Endometrial microvascular endothelial cells (primary cell): Measurements from ENCODE around the gene NEDD4L. TPM values are rescaled to one million over a fixed set of nuclear protein-coding genes. Genes with fewer than 3 reads are reported as not detected.

Experiments
- in situ Hi-C: cut with HindIII; loops from 2 replicates; pipeline ENCODE4 v1.10.0; 2017; ENCODE audit warnings: low sequenced_read_pairs, low pct_unique_long_range_greater_than_20kb; ENCODE audit errors: inconsistent ontology term
- total RNA-seq: library from RNA; depleted of rRNA; stranded (reverse); fragments of >200 nt; gene quantifications from one replicate; pipeline ENCODE4 v1.2.3, GENCODE V29; 2015; ENCODE audit errors: inconsistent ontology term

The NEDD4L gene
- total RNA-seq, 1 donor from 2014 or later = 59.9 TPM

DNA sequence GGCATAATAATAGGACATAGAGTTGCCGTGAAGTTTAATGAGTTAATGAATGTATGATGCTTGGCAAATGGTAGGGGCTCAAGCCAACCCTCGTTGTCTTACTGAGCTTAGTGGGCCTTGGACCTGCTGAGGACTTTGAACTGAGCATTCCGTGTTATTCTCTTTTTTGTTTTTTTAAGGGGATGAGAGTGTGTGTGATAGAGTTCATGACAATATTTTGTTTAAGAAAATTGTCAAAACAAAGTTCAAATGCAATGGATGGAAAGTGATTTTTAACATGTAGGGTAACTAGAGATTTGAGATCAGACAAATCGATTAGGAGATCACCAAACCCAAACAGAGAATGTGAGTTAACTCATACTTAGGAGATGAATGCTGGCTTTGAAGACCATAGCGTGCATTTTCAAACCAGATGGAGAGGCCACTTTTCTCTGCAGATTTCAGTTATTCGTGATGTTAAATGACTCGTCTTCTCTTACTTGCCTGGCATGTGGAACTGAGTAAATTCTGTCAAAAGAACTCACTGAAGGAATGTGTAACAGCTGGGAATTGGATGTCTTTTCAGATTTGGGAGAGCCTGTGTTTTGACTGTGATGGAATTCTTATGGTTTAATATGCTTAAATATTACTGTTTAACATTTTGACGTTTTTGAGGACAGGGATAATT lies 88.7 kb downstream of the NEDD4L start:
- in situ Hi-C loops = no loop called here

DNA sequence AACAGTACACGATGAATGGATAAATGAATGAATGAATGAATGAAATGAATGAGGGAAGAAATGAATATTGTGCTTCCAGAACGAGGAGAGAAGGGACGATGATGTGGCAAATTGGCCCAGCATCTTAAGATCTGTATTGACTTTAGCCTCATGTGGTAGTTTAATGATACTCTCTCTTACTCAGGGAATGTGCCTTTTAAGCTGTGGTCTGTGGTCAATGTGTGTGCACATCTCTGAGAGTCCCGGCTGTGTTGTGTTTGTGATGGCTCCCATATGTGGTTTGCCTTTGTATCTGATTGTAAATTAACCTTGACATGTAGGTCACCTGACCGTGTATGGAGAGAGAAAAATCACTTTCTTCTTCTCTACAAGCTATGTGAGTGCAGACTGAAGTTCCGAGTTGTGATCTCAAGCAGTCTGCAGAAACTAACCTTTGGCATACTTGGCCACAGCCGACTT lies 91.2 kb downstream of the NEDD4L start:
- in situ Hi-C loops = no loop called here

DNA sequence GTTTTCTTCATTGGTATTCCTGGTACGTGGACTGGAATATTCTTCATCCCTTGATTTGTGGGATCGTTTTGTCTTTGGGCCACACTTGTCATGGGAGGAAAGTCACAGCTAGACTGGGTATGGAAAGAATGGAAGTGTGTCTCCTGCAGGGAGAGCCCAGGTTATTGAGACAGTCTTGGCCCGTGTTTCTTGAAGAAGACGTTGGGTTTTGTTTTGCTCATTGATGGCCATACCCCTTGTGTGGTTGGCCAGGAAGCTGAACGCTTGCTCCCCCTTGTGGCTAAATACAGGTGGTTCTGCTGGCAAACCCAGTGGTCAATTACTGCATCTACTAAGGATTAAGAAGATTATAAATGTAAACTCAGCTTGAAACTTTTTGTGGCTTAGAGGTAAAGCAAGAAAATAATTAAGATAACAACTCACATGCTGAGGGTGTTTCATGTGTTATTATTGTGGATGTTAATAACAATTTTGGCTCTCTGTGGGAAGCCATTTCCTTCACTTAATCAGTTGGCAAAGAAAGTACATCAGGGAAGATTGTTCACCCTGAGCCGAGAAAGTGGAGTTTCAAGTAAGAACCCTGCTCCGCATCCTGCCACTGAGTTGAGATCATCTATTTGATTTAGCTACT lies 91.8 kb downstream of the NEDD4L start:
- in situ Hi-C loops = no loop called here

DNA sequence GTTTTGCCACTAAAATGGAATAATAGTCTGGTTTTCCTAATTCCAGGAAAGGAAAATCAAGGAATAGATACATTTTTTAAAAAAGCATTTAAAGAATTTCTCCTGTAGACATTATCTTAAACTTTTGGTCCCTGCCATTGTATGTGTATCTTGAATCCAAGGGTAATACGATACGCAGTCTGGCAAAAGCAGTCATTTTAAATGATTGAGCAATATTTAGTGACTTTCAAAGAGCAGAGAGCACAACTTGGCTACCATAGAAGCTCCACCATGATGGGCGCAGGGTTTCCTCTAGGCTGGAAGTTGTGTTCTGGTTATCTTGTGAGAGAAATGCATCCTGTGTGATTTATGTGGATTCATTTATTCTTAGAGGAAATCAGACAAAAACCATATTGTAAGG lies 92.9 kb downstream of the NEDD4L start:
- in situ Hi-C loops = no loop called here

DNA sequence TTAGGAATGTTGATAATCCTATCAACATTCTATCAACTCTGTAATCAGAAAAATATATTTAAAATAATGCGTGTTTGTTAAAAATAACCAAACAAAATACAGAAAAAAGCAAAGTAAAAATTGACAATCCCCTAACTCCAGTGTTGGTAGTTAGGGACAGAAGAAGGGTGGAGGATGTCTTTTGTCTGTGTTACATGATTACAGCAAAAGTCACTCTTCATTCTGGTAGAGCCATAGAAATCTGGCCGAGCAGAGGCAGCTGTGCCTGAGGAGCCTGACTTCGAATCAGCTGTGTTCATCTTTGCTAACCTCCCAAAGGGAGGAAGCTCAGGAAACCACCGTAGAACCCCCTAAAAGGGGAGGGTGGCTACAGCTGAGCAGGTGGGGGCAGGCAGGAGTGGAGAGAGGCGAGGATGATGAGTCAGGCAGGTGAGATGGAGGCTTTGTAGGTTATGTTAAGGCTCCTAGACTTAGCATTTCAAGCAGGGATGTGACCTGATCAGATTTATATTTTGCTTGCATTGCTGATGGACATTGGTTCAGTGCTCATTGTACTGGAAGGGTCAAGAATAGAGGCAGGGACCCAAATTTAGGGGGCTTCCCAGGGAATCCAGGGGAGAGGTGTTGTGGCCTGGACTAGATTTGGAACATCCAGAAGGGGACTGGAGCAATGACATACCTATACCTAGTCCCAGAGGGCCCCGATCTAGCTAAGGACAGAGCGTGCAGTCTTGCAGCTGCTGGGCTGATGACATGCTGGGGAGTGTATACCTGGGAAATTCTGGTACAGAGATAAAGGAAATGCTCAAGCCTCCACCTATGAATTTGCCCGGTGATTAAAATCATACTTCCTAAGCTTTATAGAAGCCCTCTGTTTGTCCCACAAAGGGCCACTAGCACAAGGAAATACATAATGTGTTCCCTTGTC lies 95.7 kb downstream of the NEDD4L start:
- in situ Hi-C loops = no loop called here

DNA sequence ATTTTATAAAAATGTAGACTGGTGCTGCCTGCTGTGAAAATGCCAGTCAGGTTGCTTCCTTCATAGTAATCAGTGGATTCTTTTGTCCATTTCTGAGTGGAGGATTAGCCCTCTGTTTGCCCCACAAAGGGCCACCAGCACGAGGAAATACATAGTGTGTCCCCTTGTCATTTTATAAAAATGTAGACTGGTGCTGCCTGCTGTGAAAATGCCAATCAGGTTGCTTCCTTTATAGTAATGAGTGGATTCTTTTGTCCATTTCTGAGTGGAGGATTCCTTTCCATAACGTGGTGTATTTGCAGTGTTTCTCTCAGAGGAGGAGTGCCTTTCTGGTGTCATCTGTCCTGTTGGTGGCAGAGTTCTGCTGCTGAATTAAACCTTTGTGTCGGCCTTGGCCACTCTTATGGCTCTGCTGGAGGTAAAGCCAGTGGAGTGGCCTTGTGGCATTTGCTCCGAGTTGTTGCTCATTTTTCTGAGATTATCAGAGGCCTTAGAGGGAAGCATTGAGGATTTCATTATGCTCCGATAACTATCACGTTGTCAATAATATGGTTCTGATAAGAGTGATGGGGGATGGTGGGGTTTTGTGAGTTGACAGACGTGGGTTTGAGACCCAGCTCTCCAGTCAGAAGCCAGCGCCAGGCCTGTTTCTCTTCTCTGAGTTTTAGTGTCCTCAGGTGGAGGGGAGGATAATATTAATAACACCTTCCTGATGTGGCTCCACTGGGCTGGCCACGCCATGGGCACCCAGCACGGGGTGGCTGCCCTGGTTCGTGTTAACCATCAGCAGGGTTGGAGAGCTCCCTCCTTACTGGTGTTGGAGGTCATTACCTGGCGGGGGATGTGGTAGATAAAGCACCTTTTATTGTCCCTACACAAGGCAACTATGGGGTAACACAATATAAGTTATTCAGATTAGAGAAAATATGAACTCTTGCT lies 96.6 kb downstream of the NEDD4L start:
- in situ Hi-C loops = no loop called here

DNA sequence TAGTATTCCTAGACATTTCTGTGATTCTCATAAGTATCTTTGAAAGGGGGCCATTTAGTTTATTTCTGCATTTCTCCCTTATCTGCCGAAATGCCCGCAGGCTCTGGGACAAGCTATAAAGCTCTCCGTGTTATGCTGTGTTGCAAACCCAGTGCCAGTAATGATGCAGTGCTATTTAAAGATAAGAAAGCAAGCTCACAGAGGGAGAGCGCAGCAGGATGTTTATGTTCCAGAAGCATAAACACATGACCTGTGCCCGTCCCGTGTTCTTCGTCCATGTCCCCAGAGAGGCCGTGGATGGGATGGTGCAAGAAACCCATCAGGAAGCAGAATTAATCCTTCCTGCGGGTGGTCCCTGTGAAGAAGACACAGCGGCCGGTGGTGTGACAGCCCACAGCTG lies 99.4 kb downstream of the NEDD4L start:
- in situ Hi-C loops = no loop called here

DNA sequence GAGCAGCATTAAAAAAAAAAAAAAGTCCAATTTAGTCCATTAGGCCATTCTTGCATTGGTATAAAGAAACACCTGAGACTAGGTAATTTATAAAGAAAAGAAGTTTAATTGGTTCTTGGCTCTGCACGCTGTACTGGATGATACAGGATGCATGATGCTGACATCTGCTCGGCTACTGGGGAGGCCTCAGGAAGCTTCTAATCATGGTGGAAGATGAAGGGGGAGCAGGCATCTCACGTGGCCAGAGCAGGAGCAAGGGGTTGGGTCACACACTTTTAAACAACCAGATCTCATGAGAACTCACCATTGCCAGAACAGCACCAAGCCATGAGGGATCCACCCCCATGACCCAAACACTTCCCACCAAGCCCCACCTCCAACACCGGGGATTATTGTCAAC lies 100.1 kb downstream of the NEDD4L start:
- in situ Hi-C loops = no loop called here

DNA sequence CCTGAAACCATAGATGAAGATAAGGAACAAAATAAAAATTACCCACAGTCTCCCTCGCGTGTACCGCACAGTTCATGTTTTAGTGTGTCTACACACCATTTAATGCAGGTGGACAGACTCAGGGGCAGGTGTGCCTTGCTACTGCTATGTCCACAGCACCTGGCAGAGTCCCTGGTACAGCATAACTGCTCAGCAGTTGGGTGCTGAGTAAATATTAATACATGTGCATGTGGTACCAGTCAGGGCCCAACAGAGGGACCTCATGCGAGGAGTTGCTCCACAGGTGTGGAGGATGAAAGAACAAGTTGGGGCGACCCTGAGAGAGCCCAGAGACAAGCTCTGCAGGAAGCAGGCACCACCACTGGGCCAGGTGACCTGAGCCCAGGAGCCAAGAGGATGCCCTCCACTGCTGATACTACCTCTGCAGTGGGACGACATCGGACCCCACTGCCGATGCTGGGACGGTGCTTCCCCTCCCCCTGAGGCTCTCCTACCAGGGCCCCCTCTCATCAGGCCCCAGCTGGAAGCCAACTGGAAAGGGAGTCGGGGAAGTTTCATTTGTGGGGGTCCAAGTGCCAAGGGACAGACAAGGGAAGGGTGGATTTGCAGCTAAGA lies 100.8 kb downstream of the NEDD4L start:
- in situ Hi-C loops = no loop called here

DNA sequence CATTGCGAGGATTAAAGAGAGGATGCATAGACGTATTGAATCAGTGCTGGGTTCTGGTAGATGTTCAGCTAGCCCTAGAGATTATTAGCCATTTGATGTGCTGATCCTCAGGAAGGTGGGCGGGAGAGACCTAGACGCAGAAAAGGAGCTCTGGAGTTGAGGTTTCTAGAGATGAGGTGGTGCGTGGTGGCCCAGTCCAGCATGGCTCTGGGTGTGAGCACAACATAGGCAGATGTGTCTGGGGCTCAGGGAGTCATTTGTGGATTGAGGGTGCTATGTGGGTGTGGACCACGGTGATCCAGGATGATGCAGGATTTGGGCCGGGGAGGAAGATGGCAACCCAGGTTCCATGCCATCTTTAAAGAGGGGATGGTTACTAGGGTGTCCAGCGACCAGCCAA lies 102.1 kb downstream of the NEDD4L start:
- in situ Hi-C loops = no loop called here

DNA sequence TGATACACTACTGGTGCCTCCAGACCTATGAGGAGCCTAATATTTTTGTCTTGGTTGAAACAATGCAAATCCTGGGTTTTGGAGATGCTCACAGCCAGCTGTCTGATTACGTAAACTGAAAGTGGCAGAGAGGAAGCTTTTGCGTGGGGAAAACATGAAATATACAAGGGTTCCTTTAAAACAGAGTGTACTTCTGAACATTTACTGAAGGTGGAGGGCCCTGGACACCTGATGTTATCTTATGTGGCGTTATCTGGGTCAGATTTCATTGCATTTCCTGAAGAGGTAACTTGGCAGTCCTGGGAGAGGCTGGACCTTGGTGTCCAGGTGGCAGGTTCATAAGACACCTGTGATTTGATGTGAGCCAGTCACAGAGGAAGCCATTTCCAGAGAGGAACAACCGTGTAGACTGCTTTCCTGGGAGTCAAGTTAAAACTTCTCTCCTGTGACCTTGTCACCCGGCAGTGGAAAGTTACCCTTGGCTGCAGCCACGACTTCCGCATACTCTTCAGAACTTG lies 105.0 kb downstream of the NEDD4L start:
- in situ Hi-C loops = no loop called here

DNA sequence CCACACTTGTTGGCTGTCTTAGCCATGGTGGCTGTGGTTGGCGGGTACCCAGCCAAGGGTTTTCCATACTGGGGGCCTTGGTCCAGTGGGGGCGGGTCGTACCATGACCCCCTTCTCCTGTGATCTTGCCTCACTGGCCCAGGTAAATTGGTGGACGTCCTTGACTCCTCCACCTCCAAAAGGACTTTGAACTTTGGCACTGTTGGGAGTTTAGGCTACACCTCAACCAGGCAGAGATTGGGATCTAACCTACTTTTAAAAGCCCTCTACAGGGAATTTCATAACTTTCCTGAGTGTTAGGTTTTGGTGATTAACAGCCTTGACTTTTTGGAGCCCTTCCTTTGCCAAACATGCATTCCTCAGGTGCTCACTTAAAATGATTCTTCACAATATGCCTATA lies 106.7 kb downstream of the NEDD4L start:
- in situ Hi-C loops = no loop called here

DNA sequence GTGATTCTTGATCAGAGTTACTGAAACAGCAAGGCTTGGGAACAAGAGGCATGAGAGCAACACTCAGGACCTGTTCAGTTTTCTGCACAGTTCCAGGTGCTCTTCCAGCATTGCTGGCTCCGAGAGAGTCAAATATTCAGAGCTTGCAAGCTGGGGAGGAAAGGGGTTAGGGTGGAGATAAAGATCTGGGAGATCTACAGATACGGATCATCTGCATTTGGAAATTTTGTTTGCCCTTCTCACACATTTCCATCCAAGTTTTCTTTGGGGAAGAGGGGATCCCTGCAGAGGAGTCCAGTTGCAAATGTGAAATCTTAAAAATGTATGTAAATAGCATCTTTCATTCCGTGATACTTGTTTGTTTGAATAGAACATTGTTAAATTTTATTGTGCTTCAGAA lies 108.2 kb downstream of the NEDD4L start:
- in situ Hi-C loops = no loop called here

DNA sequence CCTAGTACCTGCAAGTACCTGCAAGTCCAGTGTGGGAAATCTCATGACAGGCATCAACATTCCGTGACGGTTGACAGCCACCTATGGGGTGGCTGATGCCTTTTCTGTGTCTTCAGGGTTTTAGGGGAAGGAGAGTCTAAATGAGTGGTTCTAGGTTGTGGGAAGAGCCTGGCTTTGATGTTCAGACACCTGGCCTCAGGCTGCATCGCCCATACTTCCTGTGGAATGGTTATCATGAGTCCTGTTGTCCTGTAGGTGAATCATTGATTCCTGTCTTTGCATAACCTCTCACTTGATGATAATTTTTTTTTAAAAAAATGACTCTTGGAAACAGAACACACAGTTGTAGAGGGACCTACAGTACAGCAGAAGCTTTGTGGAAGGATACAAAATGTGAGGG lies 108.9 kb downstream of the NEDD4L start:
- in situ Hi-C loops = no loop called here

DNA sequence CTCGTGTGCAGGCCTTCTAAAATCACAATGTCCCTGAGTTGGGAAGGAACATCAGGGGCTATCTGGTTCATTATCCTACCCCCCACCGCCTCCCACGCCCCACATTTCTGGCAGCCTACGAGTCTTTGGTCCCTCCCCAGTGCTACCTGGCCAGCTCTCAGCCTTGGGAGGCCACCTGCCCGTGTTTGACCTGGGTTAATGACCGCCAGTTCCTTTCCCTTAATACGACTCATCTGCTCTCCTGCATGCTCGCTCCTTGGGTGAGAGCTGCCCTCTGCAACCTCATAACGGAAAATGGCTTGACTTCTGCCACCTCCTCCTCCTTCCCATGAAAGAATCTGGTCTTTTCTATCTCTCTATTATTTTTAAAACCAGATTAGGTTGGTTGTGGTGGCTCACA lies 112.5 kb downstream of the NEDD4L start:
- in situ Hi-C loops = no loop called here

DNA sequence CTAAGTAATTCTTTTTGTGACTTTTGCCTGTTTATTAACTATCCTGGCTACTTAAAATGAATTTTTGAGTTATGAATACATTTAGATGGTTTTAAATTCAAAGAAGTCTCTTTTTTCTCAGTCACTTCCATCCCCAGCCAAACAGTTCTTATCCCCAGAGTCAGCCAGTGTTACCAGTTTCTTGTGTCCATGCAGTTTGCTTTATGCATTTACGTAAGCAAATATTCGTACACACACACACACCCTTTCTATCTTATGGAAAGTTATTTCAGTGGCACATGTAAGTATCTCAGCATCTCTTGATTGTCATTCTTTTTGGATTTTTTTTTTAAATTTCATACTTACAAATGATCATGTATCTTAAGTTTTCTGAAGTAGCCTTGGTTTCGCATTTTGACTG lies 113.2 kb downstream of the NEDD4L start:
- in situ Hi-C loops = no loop called here

DNA sequence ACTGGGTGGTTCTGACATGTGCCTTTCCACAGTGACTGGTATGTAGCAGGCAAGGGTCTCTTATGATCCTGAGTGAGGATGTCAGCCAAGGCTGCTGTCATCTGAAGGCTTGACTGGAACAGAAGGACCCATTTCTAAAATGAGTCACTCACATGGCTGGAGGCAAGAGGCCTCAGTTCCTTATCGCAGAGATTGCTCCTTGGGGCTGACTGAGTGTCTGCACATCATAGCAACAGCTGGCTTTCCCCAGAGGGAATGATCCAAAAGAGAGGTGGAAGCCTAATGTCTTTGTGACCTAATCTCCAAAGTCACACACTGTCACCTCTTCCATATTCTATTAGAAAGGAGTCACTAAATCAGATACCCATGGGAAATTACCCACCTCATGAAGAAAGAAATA lies 114.0 kb downstream of the NEDD4L start:
- in situ Hi-C loops = no loop called here

DNA sequence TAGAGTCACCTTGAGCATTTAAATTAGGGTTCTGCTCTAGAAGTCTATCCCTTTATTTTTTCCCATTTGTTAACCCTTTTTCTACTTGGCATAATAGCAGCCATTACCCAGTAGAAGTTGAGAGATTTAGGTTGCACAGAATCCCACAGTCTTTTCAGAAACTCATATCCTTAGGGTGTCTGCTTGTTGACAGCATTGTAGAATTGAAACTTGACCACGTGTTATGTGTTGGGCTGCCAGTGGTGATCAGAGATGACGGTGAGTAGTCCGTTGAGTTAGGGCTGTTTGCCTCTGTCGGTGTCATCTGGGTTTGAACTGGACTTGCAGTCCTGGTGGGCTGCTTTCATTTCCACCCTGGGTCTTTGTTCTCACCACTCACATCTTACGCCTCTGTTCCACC lies 114.4 kb downstream of the NEDD4L start:
- in situ Hi-C loops = no loop called here
